Measurements from ENCODE around the gene FHOD3.

Gene FHOD3

GRCh38 chr18:36298126-36298741 lies 721 bp downstream of the FHOD3 start:
- POLR2A ChIA-PET: interaction anchor here (0.6 to 2.5 kb wide), 7 partner anchors 9 to 416 kb away, joined by 3 to 11 read pairs (median 5); partner anchors contain the start of gene SLC39A6
- CTCF ChIA-PET: interaction anchor here (0.7 to 1.2 kb wide), 3 partner anchors 114 to 425 kb away, joined by 3 to 7 read pairs (median 3); no protein-coding TSS in a partner anchor
- H3K4me3 ChIP-seq (ENCODE audit: low read depth, low read length): peak overlapping the region; percentile 62
- no peaks in the 10 kb centered on the region for H3K36me3 ChIP-seq (ENCODE audit: control insufficient read depth in 2 of 2, insufficient read depth in 1 of 2, low read length in 2 of 2)
- H3K4me1 ChIP-seq (ENCODE audit: control insufficient read depth, insufficient read depth, low read length): no peaks in the 10 kb centered on the region
- peak overlapping the region; percentile 65; the same call in 1 of the 2 replicates for H3K27ac ChIP-seq (ENCODE audit: extremely low read depth, low read depth, low read length)
- H3K9me3 ChIP-seq (ENCODE audit: control insufficient read depth, insufficient read depth, low read depth, low read length): no peaks in the 10 kb centered on the region
- TF ChIP-seq GLIS2 (tag by site-specific recombination; IDR thresholded peaks at IDR 0.05) (no peak; the same call in none of the 2 replicates), WT1 (tag by site-specific recombination; IDR thresholded peaks at IDR 0.05) (no peak), ZNF473 (tag by site-specific recombination; IDR thresholded peaks at IDR 0.05) (no peak), ZNF514 (tag by site-specific recombination; IDR thresholded peaks at IDR 0.05) (no peak), KLF17 (tag by site-specific recombination; IDR thresholded peaks at IDR 0.05) (no peak; the same call in 1 of the 2 replicates), ZBTB17 (tag by site-specific recombination; IDR thresholded peaks at IDR 0.05) (no peak), ZNF404 (tag by site-specific recombination; IDR thresholded peaks at IDR 0.05) (no peak), ELK4 (IDR thresholded peaks at IDR 0.05; ENCODE audit: borderline replicate concordance, low read depth, low read length) (no peak), ZNF785 (tag by site-specific recombination; IDR thresholded peaks at IDR 0.05) (no peak), REST (tag by site-specific recombination; IDR thresholded peaks at IDR 0.05) (no peak), ZIC2 (tag by site-specific recombination; IDR thresholded peaks at IDR 0.05) (peak; percentile 74), SCRT1 (tag by site-specific recombination; IDR thresholded peaks at IDR 0.05; ENCODE audit: borderline replicate concordance) (no peak), ZNF660 (tag by site-specific recombination; IDR thresholded peaks at IDR 0.05) (no peak), ZNF707 (tag by site-specific recombination; IDR thresholded peaks at IDR 0.05) (no peak), ZEB2 (tag by site-specific recombination; IDR thresholded peaks at IDR 0.05) (no peak), ZNF629 (tag by site-specific recombination; IDR thresholded peaks at IDR 0.05) (no peak), ZNF214 (tag by site-specific recombination; IDR thresholded peaks at IDR 0.05; ENCODE audit: borderline replicate concordance) (no peak), ZNF624 (tag by site-specific recombination; IDR thresholded peaks at IDR 0.05) (no peak), SP7 (tag by site-specific recombination; IDR thresholded peaks at IDR 0.05) (no peak), BCL6B (tag by site-specific recombination; IDR thresholded peaks at IDR 0.05) (no peak), ZNF747 (tag by site-specific recombination; IDR thresholded peaks at IDR 0.05) (no peak), ZNF544 (tag by site-specific recombination; IDR thresholded peaks at IDR 0.05) (no peak), ZNF174 (tag by site-specific recombination; IDR thresholded peaks at IDR 0.05) (no peak), ZNF645 (tag by site-specific recombination; IDR thresholded peaks at IDR 0.05) (no peak), MZF1 (tag by site-specific recombination; IDR thresholded peaks at IDR 0.05; ENCODE audit: borderline replicate concordance) (no peak), ZNF19 (tag by site-specific recombination; IDR thresholded peaks at IDR 0.05; ENCODE audit: low read depth) (no peak), GLIS1 (tag by site-specific recombination; IDR thresholded peaks at IDR 0.05) (peak; percentile 15), INSM2 (tag by site-specific recombination; IDR thresholded peaks at IDR 0.05) (no peak)
